ENCODE measurements around the gene PLAC1.

DNA sequence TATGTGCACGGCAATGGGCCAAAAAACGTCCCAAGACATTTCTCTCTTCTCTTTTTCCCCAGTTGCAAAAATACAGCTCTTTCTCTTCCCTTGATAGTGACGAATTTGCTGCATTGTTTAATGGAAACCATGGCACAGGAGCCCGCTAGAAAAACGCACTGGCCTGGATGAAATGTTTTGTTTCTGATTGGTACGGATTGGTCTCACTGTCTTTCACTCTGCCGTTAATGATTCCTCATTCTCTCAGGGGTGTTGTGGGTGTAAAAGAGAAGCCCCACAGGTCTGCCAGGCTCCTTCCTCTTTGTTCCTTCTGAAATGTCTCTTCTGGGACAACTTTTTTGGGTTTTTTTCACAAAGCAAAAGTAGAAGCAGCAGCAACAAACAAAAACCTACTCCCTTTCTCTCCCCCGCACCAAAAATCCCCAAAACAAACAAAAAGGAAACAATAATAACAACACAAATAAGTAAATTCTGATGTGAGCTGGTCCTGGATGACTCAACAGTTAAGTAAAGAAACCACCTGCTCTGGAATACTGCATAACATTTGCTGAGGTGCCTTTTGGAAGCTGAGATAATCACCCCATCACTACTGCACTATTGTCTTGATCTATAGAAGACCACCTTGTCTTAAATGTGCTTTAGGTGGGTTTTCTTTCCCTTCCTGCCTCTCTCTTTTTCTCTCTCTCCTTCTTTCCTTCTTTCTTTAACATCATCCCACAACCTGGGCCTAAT lies 89.8 kb downstream of the PLAC1 start:
- no peak for TF ChIP-seq ARNT (IDR thresholded peaks at IDR 0.05)
- TF ChIP-seq FOXA1 (IDR thresholded peaks at IDR 0.05): no peak
- TF ChIP-seq ELF4 (IDR thresholded peaks at IDR 0.05): no peak
- TF ChIP-seq BHLHE40 (IDR thresholded peaks at IDR 0.05; ENCODE audit: borderline replicate concordance): no peak
- TF ChIP-seq SUZ12 (IDR thresholded peaks at IDR 0.05): no peak
- TF ChIP-seq TARDBP (IDR thresholded peaks at IDR 0.05): no peak
- no peak for TF ChIP-seq SP1 (IDR thresholded peaks at IDR 0.05)
- no peak for TF ChIP-seq FOXK2 (IDR thresholded peaks at IDR 0.05)
- TF ChIP-seq, protein P1, sequence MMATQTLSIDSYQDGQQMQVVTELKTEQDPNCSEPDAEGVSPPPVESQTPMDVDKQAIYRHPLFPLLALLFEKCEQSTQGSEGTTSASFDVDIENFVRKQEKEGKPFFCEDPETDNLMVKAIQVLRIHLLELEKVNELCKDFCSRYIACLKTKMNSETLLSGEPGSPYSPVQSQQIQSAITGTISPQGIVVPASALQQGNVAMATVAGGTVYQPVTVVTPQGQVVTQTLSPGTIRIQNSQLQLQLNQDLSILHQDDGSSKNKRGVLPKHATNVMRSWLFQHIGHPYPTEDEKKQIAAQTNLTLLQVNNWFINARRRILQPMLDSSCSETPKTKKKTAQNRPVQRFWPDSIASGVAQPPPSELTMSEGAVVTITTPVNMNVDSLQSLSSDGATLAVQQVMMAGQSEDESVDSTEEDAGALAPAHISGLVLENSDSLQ (IDR thresholded peaks at IDR 0.05): no peak
- no peak for TF ChIP-seq ZNF384 (IDR thresholded peaks at IDR 0.05)
- no peak for TF ChIP-seq L3MBTL2 (conservative IDR thresholded peaks at IDR 0.05)

Data from HEK293T (cell line).